Measurements from ENCODE around the gene SUN2.
A peak's percentile ranks its signal among the peaks of the same experiment; 100 is the strongest.

SUN2 gene

DNA sequence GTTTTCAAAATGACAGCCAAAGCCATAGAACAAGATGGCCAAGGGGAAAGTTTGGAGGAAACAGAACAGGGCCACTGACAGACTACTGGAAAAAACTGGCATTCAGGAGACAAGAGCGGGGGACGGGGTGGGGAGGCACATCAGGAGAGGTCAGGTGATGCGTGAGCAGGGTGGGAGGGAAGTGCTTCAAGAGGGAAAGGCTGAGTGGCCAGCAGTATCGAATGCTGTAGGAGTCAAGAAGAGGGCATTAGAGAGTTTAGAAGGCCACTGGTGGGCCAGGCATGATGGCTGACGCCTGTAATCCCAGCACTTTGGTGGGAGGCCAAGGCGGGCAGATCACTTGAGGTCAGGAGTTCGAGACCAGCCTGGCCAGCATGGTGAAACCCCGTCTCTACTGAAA, 41.9 kb downstream of the SUN2 start:
- DNase-seq = no peak

GRCh38 chr22:38712486-38713207, 43.2 kb downstream of the SUN2 start:
- DNase-seq = no peak

- DNase-seq = no peak
These were observed 44.9 kb downstream of the SUN2 start for GRCh38 chr22:38710866-38711265.

DNA sequence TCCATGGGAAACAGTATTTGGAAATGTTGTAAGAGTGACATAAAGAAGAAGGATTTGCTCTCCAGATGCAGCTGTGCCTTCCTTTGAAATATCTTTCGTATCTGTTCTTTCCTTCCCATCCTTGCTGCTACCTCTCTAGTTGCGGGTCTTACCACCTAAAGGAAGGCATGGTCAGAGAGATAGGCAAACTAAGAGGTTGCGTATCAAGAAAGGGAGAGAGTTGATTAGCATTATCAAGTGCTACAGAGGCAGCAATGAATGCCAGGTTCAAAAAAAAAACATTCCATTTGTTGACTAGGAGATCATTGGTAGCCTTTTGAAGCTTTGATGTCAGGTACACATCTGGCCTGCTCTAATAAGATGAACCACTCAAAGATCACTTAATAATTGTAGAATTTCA, 45.4 kb downstream of the SUN2 start:
- DNase-seq = no peak

- no peak for DNase-seq
These were observed 46.5 kb downstream of the SUN2 start for GRCh38 chr22:38709306-38709705.

GRCh38 chr22:38707984-38708383, 47.8 kb downstream of the SUN2 start:
- no peak for DNase-seq

DNA sequence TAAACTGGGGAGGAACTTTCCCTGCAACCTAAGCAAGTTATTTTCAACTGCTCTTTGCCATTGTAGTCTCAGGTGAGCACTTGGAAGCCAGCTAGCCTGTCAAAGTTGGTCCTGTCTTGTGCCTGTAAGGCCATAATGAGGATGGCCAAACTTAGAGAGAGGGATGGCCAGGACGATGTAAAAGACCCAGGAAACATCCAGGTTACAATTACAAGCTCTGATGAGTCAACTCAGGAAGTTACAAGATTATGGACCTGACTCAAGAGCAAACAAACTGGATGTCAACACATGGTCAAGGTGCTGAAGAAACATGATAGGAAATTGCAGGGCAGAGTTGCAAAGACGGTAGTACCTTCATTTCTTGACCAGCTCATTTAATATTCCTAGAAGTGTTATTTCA, 48.5 kb downstream of the SUN2 start:
- no peak for DNase-seq

GRCh38 chr22:38706901-38707195, 49.0 kb downstream of the SUN2 start:
- DNase-seq = no peak

DNA sequence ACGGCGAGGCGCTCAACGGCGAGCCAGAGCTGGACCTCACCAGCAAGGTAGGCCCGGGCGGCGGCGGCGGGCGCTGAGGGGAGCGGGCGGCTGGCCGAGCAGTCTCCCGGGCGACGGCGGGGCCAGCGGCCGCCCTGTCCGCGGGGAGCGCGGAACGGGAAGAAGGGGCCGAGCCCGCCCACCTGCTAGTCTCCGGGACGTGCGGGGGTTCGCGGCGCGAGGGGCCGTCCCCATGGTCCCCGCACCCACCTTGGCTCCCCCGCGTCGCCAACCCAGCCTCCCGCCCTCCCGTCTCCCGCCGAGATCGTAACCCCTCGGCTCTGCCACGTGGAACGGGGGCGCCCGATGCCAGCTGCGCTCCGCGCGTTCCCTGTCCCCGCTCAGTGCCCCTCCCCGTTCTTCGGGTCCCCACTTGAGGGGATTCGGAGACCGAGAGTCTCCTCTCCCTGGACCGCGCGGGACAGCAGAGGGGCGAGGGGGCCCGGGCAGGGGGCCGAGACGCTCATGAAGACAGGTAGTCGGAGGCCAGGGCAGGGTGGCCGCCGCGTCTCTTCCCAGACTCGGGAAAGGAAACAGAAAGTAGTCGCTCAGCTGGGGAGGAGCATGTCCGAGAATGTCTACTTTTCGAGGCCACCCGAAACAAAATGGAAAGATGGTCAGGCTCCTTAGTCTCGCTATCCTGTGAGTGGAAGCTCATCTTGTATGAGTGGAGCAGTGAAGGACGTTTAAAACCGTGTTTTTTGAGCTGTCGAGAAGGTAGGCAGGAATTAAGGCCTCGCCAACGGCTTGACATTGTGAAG, 49.5 kb downstream of the SUN2 start:
- DNase-seq = no peak

- DNase-seq = peak; percentile 97
These were observed 50.3 kb downstream of the SUN2 start, which contains the start of gene GTPBP1 for GRCh38 chr22:38705235-38706100. Gene GTPBP1, plus strand, starts transcription at chr22:38705944. Its CDS starts 12 bp downstream, at chr22:38705956.

- DNase-seq = no peak
These were observed 51.1 kb downstream of the SUN2 start for GRCh38 chr22:38704654-38705234.

- peak; percentile 1 for DNase-seq
These were observed 54.8 kb downstream of the SUN2 start, which contains the start of gene JOSD1 for GRCh38 chr22:38700789-38701628. Gene JOSD1, minus strand, starts transcription at chr22:38700943. Its CDS starts 956 bp downstream, at chr22:38699987.

- DNase-seq = no peak
These were observed 55.5 kb downstream of the SUN2 start for GRCh38 chr22:38700270-38700788.

DNA sequence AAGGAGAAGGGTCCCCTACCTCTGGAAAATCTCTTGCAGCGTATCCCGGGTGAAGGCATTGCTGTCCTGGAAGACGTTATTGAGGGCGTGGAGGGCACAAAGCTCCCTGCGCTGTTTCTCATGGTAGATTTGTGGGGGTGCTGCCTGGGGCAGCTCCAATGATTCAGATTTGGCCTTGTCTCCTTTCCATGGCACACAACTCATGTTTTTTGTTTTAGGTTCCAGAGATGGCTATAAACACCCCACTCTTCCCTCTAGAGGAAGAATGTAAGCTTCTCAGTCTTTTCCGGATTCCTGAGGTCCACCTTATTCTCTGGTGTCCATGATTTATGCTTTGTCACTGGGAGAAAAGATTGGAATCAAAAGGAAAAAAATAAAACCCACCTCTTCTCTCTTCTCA, 56.0 kb downstream of the SUN2 start:
- no peak for DNase-seq

DNA sequence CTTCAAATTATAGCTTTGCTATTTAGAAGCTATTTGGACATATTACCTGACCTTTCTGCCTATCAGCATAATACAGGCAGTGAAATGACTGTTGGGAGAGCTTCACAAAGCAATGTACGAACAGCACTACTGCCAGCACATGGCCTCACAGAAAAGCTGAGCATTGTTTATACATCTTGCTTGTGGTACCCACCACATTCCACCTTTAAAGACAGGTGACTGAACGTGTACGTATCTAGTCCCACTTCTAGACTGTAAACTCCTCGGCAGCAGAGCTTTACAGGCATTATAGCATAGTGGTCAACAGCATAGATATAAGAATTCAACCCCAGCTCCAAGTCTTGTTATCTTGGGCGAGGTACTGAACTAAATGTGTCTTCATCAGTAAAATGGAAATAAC, 56.7 kb downstream of the SUN2 start:
- no peak for DNase-seq

DNA sequence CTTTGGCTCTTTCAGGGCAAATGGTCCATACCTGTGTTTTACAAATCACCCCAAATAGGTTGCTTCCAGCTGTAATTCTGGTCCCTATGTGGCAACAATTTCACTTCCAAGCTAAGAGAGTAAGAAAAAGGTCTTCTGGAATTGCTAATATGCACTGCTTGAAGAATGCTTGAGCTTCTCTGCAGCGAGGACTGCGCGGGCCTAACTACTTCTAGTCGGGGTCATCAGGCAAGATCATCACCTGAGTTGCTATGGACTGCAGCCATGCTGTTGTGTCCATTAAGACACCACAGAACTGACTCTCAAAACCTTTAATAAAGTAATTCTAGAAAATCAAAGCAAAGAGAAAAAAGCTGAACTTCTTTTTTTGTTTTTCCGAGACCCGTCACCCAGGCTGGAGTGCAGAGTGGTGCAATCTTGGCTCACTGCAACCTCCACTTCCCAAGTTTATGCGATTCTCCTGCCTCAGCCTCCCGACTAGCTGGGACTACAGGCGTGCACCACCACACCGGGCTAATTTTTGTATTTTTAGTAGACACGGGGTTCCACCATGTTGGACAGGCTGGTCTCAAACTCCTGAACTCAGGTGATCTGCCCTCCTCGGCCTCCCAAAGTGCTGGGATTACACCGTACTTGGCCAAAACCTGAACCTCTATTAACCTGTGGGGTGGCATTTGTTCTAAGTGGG, 57.2 kb downstream of the SUN2 start:
- no peak for DNase-seq

GRCh38 chr22:38697425-38698089, 58.2 kb downstream of the SUN2 start:
- DNase-seq = no peak

GRCh38 chr22:38696606-38697424, 59.0 kb downstream of the SUN2 start:
- no peak for DNase-seq

DNA sequence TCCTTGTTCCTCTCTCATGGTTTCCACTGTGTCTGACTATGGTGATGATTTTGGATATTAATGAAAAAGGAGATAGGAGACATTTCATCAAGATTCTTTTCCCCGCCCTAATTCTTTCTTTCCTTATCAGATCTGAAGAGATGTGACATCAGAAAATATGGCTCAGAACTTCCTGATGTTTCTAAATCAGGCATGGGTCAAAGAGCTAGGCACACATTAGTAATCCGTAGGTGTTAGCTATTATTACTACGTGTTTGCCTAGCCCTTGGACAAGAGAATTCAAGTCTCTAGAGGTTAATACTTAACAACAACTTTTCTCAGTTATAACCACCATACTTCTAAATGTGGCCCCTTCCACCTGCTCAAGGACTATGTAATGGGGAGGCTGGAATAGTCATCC, 60.9 kb downstream of the SUN2 start:
- DNase-seq = no peak

DNA sequence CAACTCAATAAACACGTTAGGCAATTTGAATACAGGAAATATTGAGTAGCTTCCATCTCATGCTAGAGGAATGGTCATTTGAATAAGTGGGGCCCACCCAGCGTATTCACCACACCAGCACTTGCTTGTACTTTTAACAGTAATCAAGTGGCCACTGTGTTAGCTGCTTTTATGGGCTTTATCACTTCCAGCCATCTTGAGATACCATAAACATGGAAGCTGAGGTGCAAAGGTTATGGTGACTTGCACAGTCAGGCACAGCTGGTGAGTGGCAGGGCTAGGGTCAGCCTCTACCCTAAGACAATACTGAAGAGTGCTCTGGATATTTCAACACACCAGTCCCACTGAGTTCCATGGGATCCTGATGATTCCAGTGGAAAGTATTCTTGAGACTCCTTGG, 61.7 kb downstream of the SUN2 start:
- no peak for DNase-seq
